GM12891 (cell line): Measurements from ENCODE around the gene TMEM30A.

ENCODE experiments used
- POLR2A ChIP-seq: IDR thresholded peaks from 2 replicates; pipeline ENCODE4 v1.6.1; 2011; ENCODE audit warnings: low read depth, low read length, control low read depth
- POLR2AphosphoS5 ChIP-seq: IDR thresholded peaks from 2 replicates; pipeline ENCODE4 v1.6.1; 2011; ENCODE audit warnings: low read depth, low read length, control low read depth
- SPI1 ChIP-seq: IDR thresholded peaks from 2 replicates; pipeline ENCODE4 v1.6.1; 2011; ENCODE audit warnings: low read depth, low read length, control low read depth
- TAF1 ChIP-seq: IDR thresholded peaks from 2 replicates; pipeline ENCODE4 v1.6.1; 2011; ENCODE audit warnings: low read depth, low read length, control low read depth

GRCh38 chr6:75206576-75207342 lies 77.8 kb downstream of the TMEM30A start:
- no peak for TF ChIP-seq POLR2AphosphoS5
- no peak for TF ChIP-seq TAF1
- TF ChIP-seq SPI1: no peak
- no peak for TF ChIP-seq POLR2A
